ENCODE results near the gene METTL25B.
"Not testable (repeated sequence)": the region's sequence is repeated elsewhere in the genome, so short reads cannot be mapped to it uniquely, and the experiment has no call there.

The METTL25B gene

GRCh38 chr1:156748670-156749418, 20.6 kb downstream of the METTL25B start:
- no peak for DNase-seq (ENCODE audit: low spot score)

GRCh38 chr1:156749419-156750118, 21.3 kb downstream of the METTL25B start:
- no peak for DNase-seq (ENCODE audit: low spot score)

- no peak for DNase-seq (ENCODE audit: low spot score)
Measured at GRCh38 chr1:156750191-156750672, 22.0 kb downstream of the METTL25B start.

- no peak for DNase-seq (ENCODE audit: low spot score)
Measured at GRCh38 chr1:156750711-156751450, 22.6 kb downstream of the METTL25B start.

GRCh38 chr1:156751451-156751756, 23.1 kb downstream of the METTL25B start, which contains the start of gene HDGF:
TSS of gene HDGF (minus strand) at chr1:156751675. CDS start at chr1:156751429, 246 bp downstream.
- no peak for DNase-seq (ENCODE audit: low spot score)

GRCh38 chr1:156751757-156752481, 23.6 kb downstream of the METTL25B start:
- peak; percentile 91 for DNase-seq (ENCODE audit: low spot score)

- no peak for DNase-seq (ENCODE audit: low spot score)
Measured at GRCh38 chr1:156752843-156753482, 24.7 kb downstream of the METTL25B start.

- DNase-seq (ENCODE audit: low spot score) = no peak
Measured at GRCh38 chr1:156754219-156754618, 25.9 kb downstream of the METTL25B start.

- DNase-seq (ENCODE audit: low spot score) = no peak
Measured at GRCh38 chr1:156755527-156755950, 27.3 kb downstream of the METTL25B start.

- DNase-seq (ENCODE audit: low spot score) = no peak
Measured at GRCh38 chr1:156756355-156756754, 28.1 kb downstream of the METTL25B start.

GRCh38 chr1:156757572-156758253, 29.4 kb downstream of the METTL25B start:
- DNase-seq (ENCODE audit: low spot score) = not testable (repeated sequence)

- DNase-seq (ENCODE audit: low spot score) = no peak
Measured at GRCh38 chr1:156760092-156760795, 32.0 kb downstream of the METTL25B start.

- no peak for DNase-seq (ENCODE audit: low spot score)
Measured at GRCh38 chr1:156760796-156761104, 32.5 kb downstream of the METTL25B start.

GRCh38 chr1:156765136-156765535, 36.9 kb downstream of the METTL25B start:
- DNase-seq (ENCODE audit: low spot score) = not testable (repeated sequence)

GRCh38 chr1:156765666-156766065, 37.4 kb downstream of the METTL25B start:
- no peak for DNase-seq (ENCODE audit: low spot score)

- no peak for DNase-seq (ENCODE audit: low spot score)
Measured at GRCh38 chr1:156766298-156767100, 38.2 kb downstream of the METTL25B start.

GRCh38 chr1:156767101-156767878, 39.0 kb downstream of the METTL25B start, which contains the start of gene PRCC:
TSS of gene PRCC (plus strand) at chr1:156767535. CDS start at chr1:156767772, 237 bp downstream.
- DNase-seq (ENCODE audit: low spot score) = peak; percentile 93

GRCh38 chr1:156767879-156768604, 39.8 kb downstream of the METTL25B start:
- DNase-seq (ENCODE audit: low spot score) = no peak

Measured in COLO829 (cell line).